Activated naive CD4-positive, alpha-beta T cell treated with anti-CD3 and anti-CD28 coated beads, Interleukin-2, amount 50 U/mL, for 16 hours (primary cell): ENCODE measurements around the gene ZBED5.
"Not testable (repeated sequence)": the region's sequence is repeated elsewhere in the genome, so short reads cannot be mapped to it uniquely, and the experiment has no call there.

Experiments
- DNase-seq: peaks from one replicate; pipeline ENCODE4 v3.0.0-alpha.2; 2020

ZBED5 gene

DNA sequence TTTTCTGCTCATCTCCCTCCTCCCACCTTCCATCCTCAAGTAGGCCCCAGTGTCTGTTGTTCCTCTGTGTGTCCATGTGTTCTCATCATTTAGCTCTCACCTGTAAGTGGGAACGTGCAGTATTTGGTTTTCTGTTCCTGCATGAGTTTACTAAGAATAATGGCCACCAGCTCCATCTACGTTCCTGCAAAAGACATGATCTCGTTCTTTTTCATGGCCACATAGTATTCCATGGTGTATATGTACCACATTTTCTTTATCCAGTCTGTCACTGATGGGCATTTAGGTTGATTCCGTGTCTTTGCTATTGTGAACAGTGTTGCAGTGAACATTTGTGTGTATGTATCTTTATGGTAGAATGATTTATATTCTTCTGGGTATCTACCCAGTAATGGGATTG is 21.0 kb downstream of the ZBED5 start:
- not testable (repeated sequence) for DNase-seq

DNA sequence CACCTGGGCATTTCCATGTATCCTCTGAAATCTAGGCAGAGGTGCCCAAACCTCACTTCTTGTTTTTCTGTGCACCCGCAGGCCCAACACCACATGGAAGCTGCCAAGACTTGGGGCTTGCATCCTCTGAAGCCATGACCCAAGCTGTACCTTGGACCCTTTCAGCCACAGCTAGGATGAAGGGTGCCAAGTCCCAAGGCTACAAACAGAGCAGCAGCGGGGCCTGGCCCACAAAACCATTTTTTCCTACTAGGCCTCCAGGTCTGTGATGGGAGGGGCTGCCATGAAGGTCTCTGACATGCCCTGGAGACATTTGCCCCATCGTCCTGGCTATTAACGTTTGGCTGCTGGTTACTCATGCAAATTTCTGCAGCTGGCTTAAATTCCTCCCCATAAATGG is 28.7 kb downstream of the ZBED5 start:
- DNase-seq = no peak

DNA sequence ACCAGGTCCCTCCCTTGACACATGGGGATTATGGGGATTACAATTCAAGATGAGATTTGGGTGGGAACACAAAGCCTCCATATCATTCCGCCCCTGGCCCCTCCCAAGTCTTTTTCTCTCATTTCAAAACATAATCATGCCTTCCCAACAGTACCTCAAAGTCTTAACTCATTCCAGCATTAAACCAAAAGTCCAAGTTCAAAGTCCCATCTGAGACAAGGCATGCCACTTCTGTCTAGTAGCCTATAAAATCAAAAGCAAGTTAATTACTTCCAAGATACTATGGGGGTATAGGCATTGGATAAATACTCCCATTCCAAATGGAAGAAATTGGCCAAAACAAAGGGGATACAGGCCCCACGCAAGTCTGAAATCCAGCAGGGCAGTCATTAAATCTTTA is 29.5 kb downstream of the ZBED5 start:
- DNase-seq = no peak

DNA sequence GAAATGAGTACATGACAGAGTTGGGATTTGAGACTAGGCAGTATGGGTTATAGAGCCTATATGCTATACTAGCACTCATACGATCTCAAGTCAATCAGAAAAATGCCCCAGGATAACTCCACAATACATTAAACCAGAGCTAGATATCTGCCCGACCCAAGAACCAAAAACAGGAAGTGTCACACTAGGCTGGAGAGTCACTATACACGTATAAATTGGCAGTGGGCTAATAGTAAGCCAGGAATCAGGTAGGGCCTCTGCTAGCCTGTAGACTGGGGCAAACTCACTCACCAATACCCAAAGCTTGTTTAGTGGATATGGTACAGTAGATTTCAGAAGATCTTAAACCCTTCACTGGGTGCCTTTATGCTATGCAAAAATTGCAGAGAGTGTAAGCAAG is 33.0 kb downstream of the ZBED5 start:
- no peak for DNase-seq

DNA sequence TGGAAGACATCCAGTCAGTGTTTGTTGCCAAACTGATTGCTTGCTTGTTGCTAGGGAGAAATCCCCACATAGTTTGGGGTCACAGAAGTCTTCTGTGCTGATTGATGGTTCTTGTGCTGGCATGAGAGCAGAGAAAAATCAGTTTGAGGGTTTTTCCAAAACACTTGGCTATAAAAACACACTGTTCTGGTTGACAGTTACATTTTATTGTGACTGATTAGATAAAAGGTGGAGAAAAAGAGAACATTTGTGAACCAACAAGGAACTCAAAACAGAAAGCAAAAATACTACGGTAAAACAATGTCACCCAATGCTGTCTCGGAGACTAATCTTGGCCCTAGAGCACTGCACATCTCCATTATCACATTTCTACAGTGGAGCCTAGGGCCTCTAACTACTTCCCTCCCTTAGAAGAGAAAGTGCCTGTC is 34.7 kb downstream of the ZBED5 start:
- no peak for DNase-seq

DNA sequence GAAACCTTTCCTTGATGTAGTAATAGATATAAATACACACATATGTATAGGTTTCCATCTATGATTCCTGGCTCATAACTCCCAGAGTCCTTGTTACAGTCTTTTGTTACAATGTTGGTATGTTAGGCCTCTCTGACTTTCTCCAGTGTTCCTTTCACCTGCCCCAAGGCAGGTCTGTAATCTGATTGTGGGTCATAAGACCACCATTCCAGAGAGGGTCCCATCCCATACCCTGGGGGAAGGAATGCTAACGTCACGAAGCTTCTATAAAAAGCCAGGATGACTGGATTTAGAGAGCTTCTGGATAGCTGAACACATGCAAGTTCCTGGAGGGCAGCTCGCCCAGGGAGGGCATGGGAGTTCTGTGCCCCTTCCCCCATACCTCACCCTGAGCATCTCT is 35.4 kb downstream of the ZBED5 start:
- not testable (repeated sequence) for DNase-seq

DNA sequence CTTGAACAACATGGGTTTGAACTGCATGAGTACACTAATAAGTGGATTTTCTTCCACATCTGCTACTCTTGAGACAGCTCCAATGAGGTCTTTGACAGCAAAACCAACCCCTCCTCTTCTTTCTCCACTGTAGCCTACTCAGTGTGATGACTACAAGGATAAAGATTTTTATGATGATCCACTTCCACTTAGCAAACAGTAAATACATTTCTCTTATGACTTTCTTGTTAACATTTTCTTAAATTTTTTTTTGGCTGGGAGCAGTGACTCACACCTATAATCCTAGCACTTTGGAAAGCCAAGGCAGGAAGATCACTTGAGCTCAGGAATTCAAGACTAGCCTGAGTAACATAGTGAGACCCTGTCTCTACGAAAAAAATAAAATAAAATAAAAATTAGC is 39.3 kb downstream of the ZBED5 start:
- DNase-seq = no peak

DNA sequence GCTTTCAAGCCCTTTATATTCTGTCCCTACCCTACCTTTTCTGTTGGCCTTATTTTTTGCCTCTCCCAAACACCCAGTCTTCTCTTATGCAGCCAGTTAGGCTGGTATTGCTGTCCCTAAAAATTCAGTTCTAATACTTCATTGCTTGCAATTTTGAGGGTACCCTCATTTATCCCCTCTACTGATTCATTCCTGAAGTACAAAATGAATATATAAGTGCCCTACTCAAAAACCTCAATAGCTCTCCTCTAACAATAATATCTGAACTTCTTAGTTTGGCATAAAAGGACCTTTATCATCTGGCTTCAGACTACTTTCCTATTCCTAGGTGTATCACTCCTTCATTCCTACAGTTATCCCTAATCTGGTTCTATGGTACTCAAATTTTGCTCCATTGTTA is 43.9 kb downstream of the ZBED5 start:
- no peak for DNase-seq

DNA sequence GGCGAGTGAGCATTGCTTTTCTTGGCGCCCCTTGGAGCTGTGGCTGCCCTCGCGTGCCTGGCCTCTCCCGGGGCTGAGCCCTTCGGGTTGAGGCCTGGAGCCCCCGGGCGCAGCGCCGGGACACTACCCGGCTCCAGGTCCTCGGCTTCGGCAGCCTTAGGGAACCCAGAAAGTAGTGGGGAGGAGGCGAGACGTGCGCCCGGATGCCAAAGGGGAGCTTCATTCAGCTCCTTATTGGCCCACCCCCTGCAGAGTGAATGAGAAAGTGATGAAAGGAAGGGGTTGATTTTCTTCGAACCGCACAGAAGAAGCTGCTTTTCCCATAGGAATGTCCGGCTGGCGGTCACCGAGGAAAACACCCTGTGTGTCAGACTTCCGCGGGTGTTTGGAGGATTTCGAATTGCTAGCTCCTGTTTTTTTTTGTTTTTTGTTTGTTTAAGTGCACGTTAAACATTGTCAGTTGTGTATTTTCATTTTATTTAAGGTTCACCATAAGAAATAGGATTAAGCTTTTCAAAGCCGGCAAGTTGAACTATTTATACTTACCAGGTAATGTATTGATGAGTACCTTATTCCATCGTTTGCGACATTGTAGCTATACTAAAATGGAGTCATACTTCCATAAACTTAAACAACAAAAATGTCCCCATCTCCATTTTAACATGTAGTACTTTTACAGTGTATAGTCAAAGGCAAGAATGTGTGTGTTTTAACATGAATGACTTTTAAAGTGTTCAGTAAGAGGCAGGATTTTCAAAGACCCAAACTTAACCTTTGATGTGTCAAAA is 48.3 kb downstream of the ZBED5 start:
- peak; percentile 50 for DNase-seq

DNA sequence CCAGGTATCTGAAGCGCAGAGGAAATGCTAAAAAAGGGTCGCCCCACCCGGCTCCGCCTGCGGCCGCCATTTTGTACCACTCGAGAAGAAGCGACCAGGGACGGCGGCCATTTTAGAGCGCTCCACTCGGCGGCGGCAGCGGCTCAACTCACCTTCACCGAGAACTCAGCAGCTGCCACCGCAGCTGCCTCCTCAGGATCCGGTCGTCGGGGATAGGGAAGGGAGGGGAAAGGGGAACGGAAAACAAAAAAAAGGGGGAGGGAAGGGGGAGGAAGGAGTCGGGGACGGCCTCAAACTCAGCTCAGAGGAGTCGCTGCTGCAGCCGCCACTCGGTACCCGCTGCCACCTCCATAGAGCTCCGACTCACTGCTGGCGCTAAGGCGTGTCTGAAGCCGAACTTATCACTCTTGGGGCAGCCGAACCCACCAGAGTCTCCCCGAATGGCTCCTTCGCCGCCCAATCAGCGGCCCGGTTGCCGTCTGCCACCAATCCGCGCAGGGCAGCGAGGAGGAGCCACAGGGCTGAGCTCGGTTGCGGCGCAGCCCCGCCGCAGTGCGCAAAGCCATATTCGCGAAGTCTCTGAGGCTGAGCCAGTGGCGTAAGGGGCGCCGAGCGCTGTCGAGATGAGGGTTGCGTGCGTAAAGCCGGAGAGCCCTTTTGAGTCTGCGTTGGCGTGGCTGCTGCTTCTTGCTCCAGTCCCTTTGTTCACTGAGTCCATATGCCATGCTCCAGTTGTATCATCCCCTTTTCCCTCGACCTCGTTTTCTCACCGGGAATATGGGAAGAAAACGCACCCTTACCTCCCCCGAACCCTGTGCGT is 49.1 kb downstream of the ZBED5 start, which contains the start of gene EIF4G2:
Gene EIF4G2, minus strand, starts transcription at position 374 of the 820 bp plus-strand sequence.
- peak; percentile 98 for DNase-seq

DNA sequence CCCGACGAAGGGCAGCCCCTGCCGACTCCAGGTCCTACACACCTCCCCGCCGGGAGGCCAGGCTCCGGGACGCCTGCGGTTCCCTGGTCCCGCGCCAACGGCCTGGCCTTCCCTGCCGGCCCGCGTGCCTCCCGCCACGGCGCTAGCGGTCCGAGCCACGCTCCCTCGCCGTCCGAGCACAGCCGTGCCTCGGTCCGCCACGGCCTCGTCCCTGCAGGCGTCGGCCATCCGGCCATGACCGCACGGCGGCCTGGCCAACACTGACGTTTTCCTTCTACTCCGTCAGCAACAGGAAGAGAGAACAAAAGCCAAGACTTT is 49.7 kb downstream of the ZBED5 start:
- DNase-seq = no peak

DNA sequence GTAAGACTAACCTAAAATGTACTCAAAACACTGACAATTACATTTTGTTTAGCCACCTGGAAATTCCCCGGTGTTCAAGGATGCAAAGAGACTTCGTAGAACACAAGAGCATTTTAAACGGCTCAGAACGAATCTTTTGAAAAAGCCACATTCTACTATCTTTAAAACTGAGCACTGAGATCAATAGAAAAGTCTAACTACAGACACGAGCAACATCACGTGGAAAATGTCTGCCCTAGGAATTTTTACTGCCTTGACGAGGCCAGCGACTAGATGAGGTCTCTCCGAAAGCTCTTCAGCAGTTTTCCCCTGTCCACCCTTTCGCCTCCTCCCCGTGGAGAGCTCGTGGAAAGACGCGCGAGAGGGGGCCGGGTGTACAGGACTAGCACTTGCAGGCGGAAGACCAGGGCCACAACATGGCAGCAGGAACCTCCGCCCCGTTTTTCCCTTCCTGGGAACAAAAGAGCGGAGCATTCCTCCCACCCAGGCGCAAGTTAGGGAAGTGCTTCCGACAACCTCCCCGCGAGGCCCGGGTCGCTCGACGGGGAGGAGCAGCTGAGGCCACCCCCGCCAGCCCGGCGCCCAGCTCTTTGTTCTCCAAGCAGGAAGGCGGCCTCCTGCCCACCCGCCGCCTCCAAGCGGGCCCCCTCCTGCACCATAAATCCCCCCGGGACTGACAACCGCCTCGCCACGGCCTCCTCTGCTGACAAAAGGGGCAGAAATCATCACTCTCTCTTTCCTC is 50.2 kb downstream of the ZBED5 start:
- DNase-seq = peak; percentile 49

DNA sequence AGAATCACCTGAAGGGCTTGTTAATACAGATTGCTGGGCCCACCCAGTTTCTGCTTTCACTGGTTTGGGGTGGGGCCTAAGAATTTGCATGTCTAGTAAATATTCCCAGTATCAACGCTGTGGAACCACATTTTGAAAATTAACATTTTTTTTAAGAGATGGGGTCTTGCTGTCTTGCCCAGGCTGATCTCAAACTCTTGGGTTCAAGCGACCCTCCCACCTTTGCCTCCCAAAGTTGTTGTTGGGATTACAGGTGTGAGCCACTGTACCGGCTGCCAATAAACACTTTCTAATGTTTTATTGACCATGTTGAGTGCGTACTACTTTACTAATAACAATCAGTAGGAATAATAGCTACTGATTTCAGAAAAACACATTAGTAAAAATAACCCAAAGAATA is 51.6 kb downstream of the ZBED5 start:
- no peak for DNase-seq

DNA sequence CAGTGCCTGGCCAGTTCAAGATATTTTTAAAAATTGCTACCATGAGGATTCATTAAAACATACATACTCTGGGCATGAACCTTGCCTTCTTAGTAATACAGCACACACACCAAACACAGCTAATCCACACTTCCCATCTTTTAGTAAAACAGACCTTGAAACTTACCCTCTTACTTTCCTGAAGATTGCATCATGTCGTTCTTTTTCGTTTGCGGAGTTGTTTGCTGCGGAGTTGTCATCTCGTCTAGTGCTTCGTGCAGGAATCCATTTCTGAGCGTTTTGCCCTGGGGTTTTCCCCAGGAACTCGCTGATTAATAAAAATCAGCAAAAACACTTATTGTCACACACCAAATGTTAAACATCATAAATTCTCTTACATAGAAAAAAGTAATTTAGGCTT is 52.1 kb downstream of the ZBED5 start:
- no peak for DNase-seq

DNA sequence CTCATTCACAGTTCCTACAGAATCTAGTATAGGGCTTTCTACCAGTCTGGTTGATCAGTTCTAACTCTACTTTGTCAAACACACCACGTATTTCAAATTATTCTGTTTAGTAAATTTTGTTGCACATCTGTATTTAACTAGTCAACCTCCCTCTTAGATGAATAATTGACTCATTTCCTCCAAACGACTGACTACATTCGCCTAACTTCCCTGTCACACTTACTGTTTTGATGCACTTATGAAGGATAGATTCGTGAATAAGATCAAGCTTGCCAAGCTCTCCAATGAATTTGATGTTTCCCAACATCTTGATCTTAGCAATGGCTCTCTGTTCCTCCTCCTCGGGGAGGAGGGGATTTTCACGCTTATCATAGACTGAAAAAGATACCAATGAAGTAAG is 54.2 kb downstream of the ZBED5 start:
- no peak for DNase-seq
